T-cell (primary cell): ENCODE data around the gene IMPA2. TPM values are rescaled to one million over a fixed set of nuclear protein-coding genes. Genes with fewer than 3 reads are reported as not detected.

Experiments
- ATAC-seq, 4 experiments: fragments of 200-7000 bp in 3 of 4; fragments of 150-1000 bp in 1 of 4; cut with Tn5 transposase; replicated peaks in 1 of 4; 1 replicate in 3 of 4; 2 replicates in 1 of 4; pipeline ENCODE4 v1.10.0; 2021; ENCODE audit warnings: moderate library complexity in 3 of 4, mild to moderate bottlenecking in 2 of 4, moderate number of reproducible peaks in 1 of 4
- CTCF ChIA-PET, 2 donors: fragments of 300-600 bp; sonication (Branson Sonifier 250); formaldehyde crosslinking; loops; one replicate each; lab custom pipeline; 2022; ENCODE audit warnings: antibody characterized with exemption in 2 of 2; lab: Charles Lee
- POLR2A ChIA-PET, 2 donors: fragments of 300-600 bp; sonication (Branson Sonifier 250); formaldehyde crosslinking; loops; one replicate each; lab custom pipeline; 2022; ENCODE audit warnings: antibody characterized with exemption in 2 of 2; lab: Charles Lee
- DNase-seq, 35 experiments: peaks; one replicate each; pipeline versions ENCODE4 v3.0.0 to v3.0.0-alpha.2; 2013 to 2023
- H3K27ac ChIP-seq: one replicate; pipeline ENCODE4 v1.5.1; 2013; ENCODE audit warnings: low read length
- H3K27me3 ChIP-seq, 2 experiments: replicated peaks in 1 of 2; 1 replicate in 1 of 2; 2 replicates in 1 of 2; pipeline versions ENCODE4 v1.6.1 to v1.7.0; 2013; ENCODE audit warnings: low read length in 1 of 2, mixed read lengths in 1 of 2; ENCODE audit not compliant: control insufficient read depth in 2 of 2, insufficient read depth in 2 of 2; ENCODE audit errors: extremely low read depth in 1 of 2
- H3K36me3 ChIP-seq, 2 donors: 1 replicate in 1 of 2; 2 replicates in 1 of 2; pipeline versions ENCODE4 v1.6.1 to v1.7.0; 2013; ENCODE audit warnings: low read length in 1 of 2; ENCODE audit not compliant: control insufficient read depth in 2 of 2, insufficient read depth in 1 of 2; ENCODE audit errors: extremely low read depth in 1 of 2
- H3K4me1 ChIP-seq, 2 experiments: 1 replicate in 1 of 2; 2 replicates in 1 of 2; pipeline versions ENCODE4 v1.6.1 to v1.7.0; 2013; ENCODE audit warnings: low read length in 2 of 2, mixed read lengths in 1 of 2; ENCODE audit not compliant: insufficient read depth in 2 of 2, control insufficient read depth in 1 of 2; ENCODE audit errors: extremely low read depth in 1 of 2
- H3K4me3 ChIP-seq, 2 donors: 1 replicate in 1 of 2; 2 replicates in 1 of 2; pipeline versions ENCODE4 v1.5.1 to v1.7.0; 2013; ENCODE audit warnings: mild to moderate bottlenecking in 2 of 2, low read length in 1 of 2, moderate library complexity in 1 of 2; ENCODE audit not compliant: control insufficient read depth in 1 of 2; ENCODE audit errors: extremely low read depth in 1 of 2
- H3K9me3 ChIP-seq: 2 replicates; pipeline ENCODE4 v1.7.0; 2013
- H3K27ac Mint-ChIP-seq, 2 donors: one replicate each; pipeline ENCODE4 v1.8.0; 2020 to 2021; ENCODE audit warnings: mild to moderate bottlenecking in 2 of 2, mixed read lengths in 2 of 2
- H3K27me3 Mint-ChIP-seq, 2 donors: one replicate each; pipeline ENCODE4 v1.8.0; 2021 to 2022; ENCODE audit warnings: mixed read lengths in 2 of 2
- H3K36me3 Mint-ChIP-seq: one replicate; pipeline ENCODE4 v1.8.0; 2021; ENCODE audit warnings: mixed read lengths
- H3K4me1 Mint-ChIP-seq, 3 donors: one replicate each; pipeline ENCODE4 v1.8.0; 2020 to 2022; ENCODE audit warnings: mixed read lengths in 3 of 3, mild to moderate bottlenecking in 1 of 3
- H3K4me3 Mint-ChIP-seq, 3 donors: one replicate each; pipeline ENCODE4 v1.8.0; 2020 to 2022; ENCODE audit warnings: mild to moderate bottlenecking in 3 of 3, mixed read lengths in 3 of 3, moderate library complexity in 3 of 3
- H3K9me3 Mint-ChIP-seq, 3 donors: one replicate each; pipeline ENCODE4 v1.8.0; 2020 to 2022; ENCODE audit warnings: mixed read lengths in 3 of 3
- WGBS: methylation state at CpG from one replicate; pipeline ENCODE4 v1.1.5; 2013; ENCODE audit warnings: missing lambda C conversion rate; ENCODE audit not compliant: insufficient coverage; 5-methylcytosine and 5-hydroxymethylcytosine counted together
- total RNA-seq, 35 experiments: library from RNA in 6 of 35; stranded (reverse) in 6 of 35; fragments of 120-200 nt in 1 of 35; gene quantifications; one replicate each; pipeline versions ENCODE4 v1.2.1 to v1.2.4 and lab custom pipeline; 2013 to 2026

Gene IMPA2
- total RNA-seq, 5 donors from 2014 or later (not counting 1 experiment from before 2014, with no cell fraction given) = 3.1 to 12.2 (median 5.0) TPM

GRCh38 chr18:12011199-12011956 is 30.1 kb downstream of the IMPA2 start:
- 93% methylated on average over 7 of the region's 8 CpGs for WGBS
- Histone ChIP-seq H3K4me3 (no peak overlapping the region), H3K27me3 (no peaks in the 10 kb centered on the region), H3K4me1 (no peaks in the 10 kb centered on the region), H3K27ac (no peak overlapping the region), H3K36me3 (peaks cover 0 to 2% of the 10 kb centered on the region in 2 donors), H3K9me3 (no peaks in the 10 kb centered on the region)
- Mint-ChIP-seq H3K4me1 (no peaks in the 10 kb centered on the region), H3K36me3 (no peaks in the 10 kb centered on the region), H3K27me3 (no peaks in the 10 kb centered on the region), H3K4me3 (no peak overlapping the region), H3K27ac (no peak overlapping the region), H3K9me3 (no peaks in the 10 kb centered on the region)
- ChIA-PET CTCF (no interaction called here), POLR2A (interaction anchor here in 1 of 2 donors (0.6 kb wide), 1 partner anchor 107 kb away, joined by 3 read pairs; no protein-coding TSS in a partner anchor)
- ATAC-seq = no peak
- DNase-seq = no peak

- H3K4me3 ChIP-seq = no peak overlapping the region
- no peak overlapping the region for H3K27ac ChIP-seq
- no peaks in the 10 kb centered on the region for H3K9me3 ChIP-seq
- Mint-ChIP-seq H3K27ac (no peak overlapping the region), H3K36me3 (peaks cover 3% of the 10 kb centered on the region), H3K4me1 (no peaks in the 10 kb centered on the region), H3K9me3 (no peaks in the 10 kb centered on the region), H3K27me3 (no peaks in the 10 kb centered on the region), H3K4me3 (no peak overlapping the region)
- CTCF ChIA-PET = no interaction called here
- POLR2A ChIA-PET = no interaction called here
- H3K27me3 ChIP-seq = no peaks in the 10 kb centered on the region
- DNase-seq (no peak), ATAC-seq (no peak)
- 92% methylated on average over 15 of the region's 19 CpGs for WGBS
- peaks cover 0 to 2% of the 10 kb centered on the region in 2 donors for H3K36me3 ChIP-seq
- H3K4me1 ChIP-seq = no peaks in the 10 kb centered on the region
These were observed 30.7 kb downstream of the IMPA2 start for GRCh38 chr18:12011957-12012549.

GRCh38 chr18:12012697-12013096 is 31.4 kb downstream of the IMPA2 start:
- H3K4me1 Mint-ChIP-seq = no peaks in the 10 kb centered on the region
- POLR2A ChIA-PET = no interaction called here
- no peak overlapping the region for H3K4me3 Mint-ChIP-seq
- 0% methylated on average over 1 of the region's 3 CpGs for WGBS
- no peaks in the 10 kb centered on the region for H3K27me3 Mint-ChIP-seq
- H3K27ac ChIP-seq = no peak overlapping the region
- CTCF ChIA-PET = no interaction called here
- no peaks in the 10 kb centered on the region for H3K9me3 ChIP-seq
- peaks cover 0 to 2% of the 10 kb centered on the region in 2 donors for H3K36me3 ChIP-seq
- peaks cover 7% of the 10 kb centered on the region for H3K36me3 Mint-ChIP-seq
- no peak overlapping the region for H3K27ac Mint-ChIP-seq
- no peaks in the 10 kb centered on the region for H3K27me3 ChIP-seq
- H3K4me1 ChIP-seq = no peaks in the 10 kb centered on the region
- H3K9me3 Mint-ChIP-seq = no peaks in the 10 kb centered on the region
- DNase-seq (no peak), ATAC-seq (no peak)
- no peak overlapping the region for H3K4me3 ChIP-seq

GRCh38 chr18:12013186-12013916 is 32.0 kb downstream of the IMPA2 start:
- H3K4me1 Mint-ChIP-seq = no peaks in the 10 kb centered on the region
- no peaks in the 10 kb centered on the region for H3K9me3 ChIP-seq
- DNase-seq = no peak
- no peaks in the 10 kb centered on the region for H3K9me3 Mint-ChIP-seq
- no peak overlapping the region for H3K27ac Mint-ChIP-seq
- CTCF ChIA-PET = no interaction called here
- no peaks in the 10 kb centered on the region for H3K4me1 ChIP-seq
- no peak overlapping the region for H3K4me3 ChIP-seq
- H3K4me3 Mint-ChIP-seq = no peak overlapping the region
- H3K36me3 ChIP-seq = peaks cover 0 to 2% of the 10 kb centered on the region in 2 donors
- H3K27me3 ChIP-seq = no peaks in the 10 kb centered on the region
- H3K27ac ChIP-seq = no peak overlapping the region
- WGBS = 94% methylated on average over 12 of the region's 20 CpGs
- POLR2A ChIA-PET = no interaction called here
- H3K27me3 Mint-ChIP-seq = no peaks in the 10 kb centered on the region
- no peak for ATAC-seq
- peaks cover 7% of the 10 kb centered on the region for H3K36me3 Mint-ChIP-seq

GRCh38 chr18:12014086-12014485 is 32.8 kb downstream of the IMPA2 start:
- 76% methylated on average over 14 of the region's 17 CpGs for WGBS
- ChIA-PET POLR2A (no interaction called here), CTCF (no interaction called here)
- peaks cover 7% of the 10 kb centered on the region for H3K36me3 Mint-ChIP-seq
- H3K4me3 Mint-ChIP-seq = no peak overlapping the region
- Histone ChIP-seq H3K27me3 (no peaks in the 10 kb centered on the region), H3K4me1 (no peaks in the 10 kb centered on the region), H3K9me3 (no peaks in the 10 kb centered on the region), H3K36me3 (peaks cover 0 to 2% of the 10 kb centered on the region in 2 donors), H3K4me3 (no peak overlapping the region), H3K27ac (no peak overlapping the region)
- no peak overlapping the region for H3K27ac Mint-ChIP-seq
- DNase-seq = no peak
- H3K9me3 Mint-ChIP-seq = no peaks in the 10 kb centered on the region
- H3K4me1 Mint-ChIP-seq = no peaks in the 10 kb centered on the region
- H3K27me3 Mint-ChIP-seq = no peaks in the 10 kb centered on the region
- no peak for ATAC-seq

- Histone ChIP-seq H3K27ac (no peak overlapping the region), H3K27me3 (no peaks in the 10 kb centered on the region), H3K36me3 (peaks cover 0 to 2% of the 10 kb centered on the region in 2 donors), H3K4me3 (no peak overlapping the region), H3K4me1 (no peaks in the 10 kb centered on the region), H3K9me3 (no peaks in the 10 kb centered on the region)
- 89% methylated on average over 3 of the region's 14 CpGs for WGBS
- POLR2A ChIA-PET = no interaction called here
- DNase-seq = no peak
- Mint-ChIP-seq H3K36me3 (peaks cover 7% of the 10 kb centered on the region), H3K27ac (no peak overlapping the region), H3K9me3 (no peaks in the 10 kb centered on the region), H3K4me3 (no peak overlapping the region), H3K27me3 (no peaks in the 10 kb centered on the region), H3K4me1 (no peaks in the 10 kb centered on the region)
- CTCF ChIA-PET = no interaction called here
- no peak for ATAC-seq
These were observed 33.5 kb downstream of the IMPA2 start for GRCh38 chr18:12014521-12015415.
